ENCODE results near the gene SMARCA1. TPM values are rescaled to one million over a fixed set of nuclear protein-coding genes. Genes with fewer than 3 reads are reported as not detected.

Gene SMARCA1
- total RNA-seq, 1 experiment from 2014 or later: 46.1 TPM

- ChIA-PET POLR2A (no interaction called here), CTCF (no interaction called here)
- Mint-ChIP-seq H3K27me3 (ENCODE audit: low read depth) (no peaks in the 10 kb centered on the region), H3K9me3 (no peaks in the 10 kb centered on the region), H3K4me3 (no peak overlapping the region), H3K27ac (no peak overlapping the region), H3K36me3 (peaks cover 20% of the 10 kb centered on the region), H3K4me1 (no peaks in the 10 kb centered on the region)
- ATAC-seq (no peak), DNase-seq (ENCODE audit: low spot score) (no peak)
- no peak for TF ChIP-seq ZNF121 (CRISPR knock-in tag; IDR thresholded peaks at IDR 0.05)
- TF ChIP-seq ZNF416 (CRISPR knock-in tag; IDR thresholded peaks at IDR 0.05): no peak
- TF ChIP-seq, protein P1, sequence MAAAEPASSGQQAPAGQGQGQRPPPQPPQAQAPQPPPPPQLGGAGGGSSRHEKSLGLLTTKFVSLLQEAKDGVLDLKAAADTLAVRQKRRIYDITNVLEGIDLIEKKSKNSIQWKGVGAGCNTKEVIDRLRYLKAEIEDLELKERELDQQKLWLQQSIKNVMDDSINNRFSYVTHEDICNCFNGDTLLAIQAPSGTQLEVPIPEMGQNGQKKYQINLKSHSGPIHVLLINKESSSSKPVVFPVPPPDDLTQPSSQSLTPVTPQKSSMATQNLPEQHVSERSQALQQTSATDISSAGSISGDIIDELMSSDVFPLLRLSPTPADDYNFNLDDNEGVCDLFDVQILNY (CRISPR knock-in tag; IDR thresholded peaks at IDR 0.05): no peak
- no peak for TF ChIP-seq CREB1 (CRISPR knock-in tag; IDR thresholded peaks at IDR 0.05)
- TF ChIP-seq, protein P2, sequence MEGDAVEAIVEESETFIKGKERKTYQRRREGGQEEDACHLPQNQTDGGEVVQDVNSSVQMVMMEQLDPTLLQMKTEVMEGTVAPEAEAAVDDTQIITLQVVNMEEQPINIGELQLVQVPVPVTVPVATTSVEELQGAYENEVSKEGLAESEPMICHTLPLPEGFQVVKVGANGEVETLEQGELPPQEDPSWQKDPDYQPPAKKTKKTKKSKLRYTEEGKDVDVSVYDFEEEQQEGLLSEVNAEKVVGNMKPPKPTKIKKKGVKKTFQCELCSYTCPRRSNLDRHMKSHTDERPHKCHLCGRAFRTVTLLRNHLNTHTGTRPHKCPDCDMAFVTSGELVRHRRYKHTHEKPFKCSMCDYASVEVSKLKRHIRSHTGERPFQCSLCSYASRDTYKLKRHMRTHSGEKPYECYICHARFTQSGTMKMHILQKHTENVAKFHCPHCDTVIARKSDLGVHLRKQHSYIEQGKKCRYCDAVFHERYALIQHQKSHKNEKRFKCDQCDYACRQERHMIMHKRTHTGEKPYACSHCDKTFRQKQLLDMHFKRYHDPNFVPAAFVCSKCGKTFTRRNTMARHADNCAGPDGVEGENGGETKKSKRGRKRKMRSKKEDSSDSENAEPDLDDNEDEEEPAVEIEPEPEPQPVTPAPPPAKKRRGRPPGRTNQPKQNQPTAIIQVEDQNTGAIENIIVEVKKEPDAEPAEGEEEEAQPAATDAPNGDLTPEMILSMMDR (IDR thresholded peaks at IDR 0.05): no peak
- TF ChIP-seq NFE2L1 (CRISPR knock-in tag; IDR thresholded peaks at IDR 0.05): no peak
Measured at GRCh38 chrX:129461801-129462456, 61.4 kb downstream of the SMARCA1 start.

- TF ChIP-seq ZNF263 (CRISPR knock-in tag; IDR thresholded peaks at IDR 0.05; ENCODE audit: low read depth): no peak
- no peak for TF ChIP-seq TP53 (CRISPR knock-in tag; IDR thresholded peaks at IDR 0.05)
- TF ChIP-seq ATF1 (CRISPR knock-in tag; IDR thresholded peaks at IDR 0.05): no peak
- TF ChIP-seq HMGA2 (CRISPR knock-in tag; IDR thresholded peaks at IDR 0.05): no peak
- TF ChIP-seq E2F4 (CRISPR knock-in tag; IDR thresholded peaks at IDR 0.05; ENCODE audit: borderline replicate concordance, low read depth): no peak
- TF ChIP-seq USF2 (CRISPR knock-in tag; IDR thresholded peaks at IDR 0.05): no peak
- TF ChIP-seq NFATC4 (CRISPR knock-in tag; IDR thresholded peaks at IDR 0.05): no peak
- no peak for TF ChIP-seq MXD4 (CRISPR knock-in tag; IDR thresholded peaks at IDR 0.05; ENCODE audit: borderline replicate concordance)
- Mint-ChIP-seq H3K36me3 (peaks cover 14% of the 10 kb centered on the region), H3K4me3 (no peak overlapping the region), H3K27me3 (ENCODE audit: low read depth) (no peaks in the 10 kb centered on the region), H3K9me3 (no peaks in the 10 kb centered on the region), H3K27ac (no peak overlapping the region), H3K4me1 (no peaks in the 10 kb centered on the region)
- POLR2A ChIA-PET: no interaction called here
- CTCF ChIA-PET: no interaction called here
- ATAC-seq: no peak
- DNase-seq (ENCODE audit: low spot score): no peak
Measured at GRCh38 chrX:129452523-129452922, 70.8 kb downstream of the SMARCA1 start.

DNA sequence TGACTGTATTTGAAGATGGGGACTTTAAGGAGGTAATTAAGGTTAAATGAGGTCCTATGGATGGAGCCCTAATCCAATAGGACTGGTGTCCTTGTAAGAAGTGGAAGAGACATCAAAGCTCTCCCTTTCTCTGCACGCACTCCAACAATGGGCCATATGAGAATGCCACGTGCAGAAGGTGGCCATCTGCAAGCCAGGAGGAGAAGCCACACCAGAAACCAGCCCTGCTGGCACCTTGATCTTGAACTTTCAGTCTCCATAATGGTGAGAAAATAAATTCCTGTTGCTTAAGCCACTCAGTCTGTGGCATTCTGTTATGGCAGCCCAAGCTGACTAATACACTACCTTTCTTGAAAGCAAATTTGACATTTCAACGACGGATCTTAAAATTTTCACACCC lies 73.2 kb downstream of the SMARCA1 start:
- ChIA-PET POLR2A (no interaction called here), CTCF (no interaction called here)
- Mint-ChIP-seq H3K9me3 (no peaks in the 10 kb centered on the region), H3K36me3 (peaks cover 8% of the 10 kb centered on the region; the same call in 1 of the 2 replicates), H3K4me3 (no peak overlapping the region), H3K27me3 (ENCODE audit: low read depth) (no peaks in the 10 kb centered on the region), H3K4me1 (peaks cover 3% of the 10 kb centered on the region; the same call in 1 of the 2 replicates), H3K27ac (no peak overlapping the region)
- ATAC-seq (no peak), DNase-seq (ENCODE audit: low spot score) (no peak)
- no peak for TF ChIP-seq SOX15 (CRISPR knock-in tag; IDR thresholded peaks at IDR 0.05)
- no peak for TF ChIP-seq AFF4 (CRISPR knock-in tag; IDR thresholded peaks at IDR 0.05; ENCODE audit: borderline replicate concordance)
- TF ChIP-seq, protein P3, sequence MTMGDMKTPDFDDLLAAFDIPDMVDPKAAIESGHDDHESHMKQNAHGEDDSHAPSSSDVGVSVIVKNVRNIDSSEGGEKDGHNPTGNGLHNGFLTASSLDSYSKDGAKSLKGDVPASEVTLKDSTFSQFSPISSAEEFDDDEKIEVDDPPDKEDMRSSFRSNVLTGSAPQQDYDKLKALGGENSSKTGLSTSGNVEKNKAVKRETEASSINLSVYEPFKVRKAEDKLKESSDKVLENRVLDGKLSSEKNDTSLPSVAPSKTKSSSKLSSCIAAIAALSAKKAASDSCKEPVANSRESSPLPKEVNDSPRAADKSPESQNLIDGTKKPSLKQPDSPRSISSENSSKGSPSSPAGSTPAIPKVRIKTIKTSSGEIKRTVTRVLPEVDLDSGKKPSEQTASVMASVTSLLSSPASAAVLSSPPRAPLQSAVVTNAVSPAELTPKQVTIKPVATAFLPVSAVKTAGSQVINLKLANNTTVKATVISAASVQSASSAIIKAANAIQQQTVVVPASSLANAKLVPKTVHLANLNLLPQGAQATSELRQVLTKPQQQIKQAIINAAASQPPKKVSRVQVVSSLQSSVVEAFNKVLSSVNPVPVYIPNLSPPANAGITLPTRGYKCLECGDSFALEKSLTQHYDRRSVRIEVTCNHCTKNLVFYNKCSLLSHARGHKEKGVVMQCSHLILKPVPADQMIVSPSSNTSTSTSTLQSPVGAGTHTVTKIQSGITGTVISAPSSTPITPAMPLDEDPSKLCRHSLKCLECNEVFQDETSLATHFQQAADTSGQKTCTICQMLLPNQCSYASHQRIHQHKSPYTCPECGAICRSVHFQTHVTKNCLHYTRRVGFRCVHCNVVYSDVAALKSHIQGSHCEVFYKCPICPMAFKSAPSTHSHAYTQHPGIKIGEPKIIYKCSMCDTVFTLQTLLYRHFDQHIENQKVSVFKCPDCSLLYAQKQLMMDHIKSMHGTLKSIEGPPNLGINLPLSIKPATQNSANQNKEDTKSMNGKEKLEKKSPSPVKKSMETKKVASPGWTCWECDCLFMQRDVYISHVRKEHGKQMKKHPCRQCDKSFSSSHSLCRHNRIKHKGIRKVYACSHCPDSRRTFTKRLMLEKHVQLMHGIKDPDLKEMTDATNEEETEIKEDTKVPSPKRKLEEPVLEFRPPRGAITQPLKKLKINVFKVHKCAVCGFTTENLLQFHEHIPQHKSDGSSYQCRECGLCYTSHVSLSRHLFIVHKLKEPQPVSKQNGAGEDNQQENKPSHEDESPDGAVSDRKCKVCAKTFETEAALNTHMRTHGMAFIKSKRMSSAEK (CRISPR knock-in tag; IDR thresholded peaks at IDR 0.05; ENCODE audit: borderline replicate concordance): no peak
- TF ChIP-seq, protein P4, sequence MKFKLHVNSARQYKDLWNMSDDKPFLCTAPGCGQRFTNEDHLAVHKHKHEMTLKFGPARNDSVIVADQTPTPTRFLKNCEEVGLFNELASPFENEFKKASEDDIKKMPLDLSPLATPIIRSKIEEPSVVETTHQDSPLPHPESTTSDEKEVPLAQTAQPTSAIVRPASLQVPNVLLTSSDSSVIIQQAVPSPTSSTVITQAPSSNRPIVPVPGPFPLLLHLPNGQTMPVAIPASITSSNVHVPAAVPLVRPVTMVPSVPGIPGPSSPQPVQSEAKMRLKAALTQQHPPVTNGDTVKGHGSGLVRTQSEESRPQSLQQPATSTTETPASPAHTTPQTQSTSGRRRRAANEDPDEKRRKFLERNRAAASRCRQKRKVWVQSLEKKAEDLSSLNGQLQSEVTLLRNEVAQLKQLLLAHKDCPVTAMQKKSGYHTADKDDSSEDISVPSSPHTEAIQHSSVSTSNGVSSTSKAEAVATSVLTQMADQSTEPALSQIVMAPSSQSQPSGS (CRISPR knock-in tag; IDR thresholded peaks at IDR 0.05; ENCODE audit: borderline replicate concordance, low read depth): no peak

All from WTC11 (cell line).